ENCODE data around the gene EIF4A2. TPM values are rescaled to one million over a fixed set of nuclear protein-coding genes. Genes with fewer than 3 reads are reported as not detected.
A peak's percentile ranks its signal among the peaks of the same experiment; 100 is the strongest.
"Not testable (repeated sequence)": the region's sequence is repeated elsewhere in the genome, so short reads cannot be mapped to it uniquely, and the experiment has no call there.

Gene EIF4A2
- total and polyA plus RNA-seq, 5 donors from 2014 or later, result 203 to 900 (median 251) TPM

DNA sequence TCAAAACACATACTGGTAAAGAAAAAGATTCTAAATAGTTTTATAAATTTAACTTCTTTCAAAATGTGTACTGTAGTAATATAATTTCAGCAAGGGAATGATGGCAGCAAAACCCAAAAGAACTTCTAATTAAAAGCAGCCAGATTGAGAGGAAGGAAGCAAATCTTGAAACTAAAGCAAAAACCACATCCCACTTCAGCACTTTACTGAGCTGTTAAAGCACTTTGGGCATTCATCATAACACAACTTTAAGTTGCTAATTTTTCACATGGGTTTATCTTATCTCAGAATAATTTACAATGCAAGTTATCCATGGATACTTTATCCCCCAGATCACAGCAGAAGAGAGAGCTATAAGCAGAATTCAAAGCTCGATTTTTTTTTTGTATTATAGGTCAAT is 16.9 kb downstream of the EIF4A2 start:
- Mint-ChIP-seq H3K27me3 (peaks cover 4% of the 10 kb centered on the region), H3K36me3 (peaks cover 29% of the 10 kb centered on the region), H3K27ac (peak overlapping the region in 2 of 3 donors; percentile 56 to 67), H3K9me3 (no peaks in the 10 kb centered on the region), H3K4me1 (peaks cover 18 to 38% (median 29%) of the 10 kb centered on the region in 4 donors), H3K4me3 (peak overlapping the region in 2 of 4 donors; percentile 5 to 24)
- ATAC-seq (ENCODE audit: low read depth in 2 of 2) (no peak), DNase-seq (peak in 1 of 3 donors; percentile 58)
- Histone ChIP-seq H3K9me3 (ENCODE audit: control insufficient read depth in 2 of 2, low read length in 2 of 2) (no peaks in the 10 kb centered on the region), H3K27me3 (ENCODE audit: control insufficient read depth, insufficient read depth, low read length) (no peaks in the 10 kb centered on the region), H3K4me3 (ENCODE audit: low read depth, low read length) (peak overlapping the region; percentile 23), H3K4me1 (ENCODE audit: control insufficient read depth, insufficient read depth, low read length, poor library complexity, severe bottlenecking) (peaks cover 23% of the 10 kb centered on the region), H3K27ac (ENCODE audit: insufficient read depth, low read length, poor library complexity, severe bottlenecking) (peak overlapping the region; percentile 28), H3K36me3 (ENCODE audit: control insufficient read depth, insufficient read depth, low read length) (peaks cover 38% of the 10 kb centered on the region)

DNA sequence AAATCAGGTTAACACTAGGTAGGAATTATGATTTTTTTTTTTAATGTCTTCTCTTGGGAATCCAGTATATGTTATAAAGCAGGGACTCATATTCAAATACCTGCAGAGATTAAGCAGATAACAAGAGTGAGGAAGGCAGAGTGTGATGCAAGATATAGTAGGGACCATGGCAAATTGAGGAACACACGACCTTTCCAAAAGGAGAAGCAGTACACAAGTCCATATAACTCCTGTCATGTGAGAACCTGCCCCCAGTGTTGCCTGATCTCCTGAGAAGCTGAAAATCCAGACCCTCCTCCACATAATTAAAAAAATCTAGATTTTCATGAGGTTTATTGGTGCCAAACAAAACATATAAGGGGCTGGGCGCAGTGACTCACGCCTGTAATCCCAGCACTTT is 19.3 kb downstream of the EIF4A2 start:
- peaks cover 41% of the 10 kb centered on the region for H3K4me1 ChIP-seq (ENCODE audit: control insufficient read depth, insufficient read depth, low read length, poor library complexity, severe bottlenecking)
- Mint-ChIP-seq H3K4me3 (peak overlapping the region in 2 of 4 donors; percentile 63 to 67), H3K36me3 (peaks cover 22% of the 10 kb centered on the region), H3K4me1 (peaks cover 26 to 55% (median 46%) of the 10 kb centered on the region in 4 donors), H3K27me3 (no peaks in the 10 kb centered on the region), H3K27ac (no peak overlapping the region), H3K9me3 (no peaks in the 10 kb centered on the region)
- DNase-seq, result no peak
- H3K36me3 ChIP-seq (ENCODE audit: control insufficient read depth, insufficient read depth, low read length), result peaks cover 27% of the 10 kb centered on the region
- no peak for ATAC-seq (ENCODE audit: low read depth in 2 of 2)
- no peak overlapping the region for H3K4me3 ChIP-seq (ENCODE audit: low read depth, low read length)
- no peaks in the 10 kb centered on the region for H3K27me3 ChIP-seq (ENCODE audit: control insufficient read depth, insufficient read depth, low read length)
- H3K27ac ChIP-seq (ENCODE audit: insufficient read depth, low read length, poor library complexity, severe bottlenecking), result no peak overlapping the region
- no peaks in the 10 kb centered on the region for H3K9me3 ChIP-seq (ENCODE audit: control insufficient read depth in 2 of 2, low read length in 2 of 2)

DNA sequence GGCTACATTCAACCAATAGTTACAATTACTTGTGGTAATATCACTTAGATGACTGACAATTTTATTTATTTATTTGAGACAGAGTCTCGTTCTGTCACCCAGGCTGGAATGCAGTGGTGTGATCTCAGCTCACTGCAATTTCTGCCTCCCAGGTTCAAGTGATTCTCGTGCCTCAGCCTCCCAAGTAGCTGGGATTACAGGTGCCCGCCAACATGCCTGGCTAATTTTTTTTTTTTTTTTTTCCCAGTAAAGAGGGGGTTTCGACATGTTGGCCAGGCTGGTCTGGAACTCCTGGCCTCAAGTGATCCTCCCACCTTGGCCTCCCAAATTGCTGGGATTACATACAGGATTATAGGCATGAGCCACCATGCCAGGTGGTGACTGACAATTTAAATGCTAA is 20.1 kb downstream of the EIF4A2 start:
- H3K9me3 ChIP-seq (ENCODE audit: control insufficient read depth in 2 of 2, low read length in 2 of 2); H3K27ac ChIP-seq (ENCODE audit: insufficient read depth, low read length, poor library complexity, severe bottlenecking); DNase-seq; ATAC-seq (ENCODE audit: low read depth in 2 of 2); H3K27me3 ChIP-seq (ENCODE audit: control insufficient read depth, insufficient read depth, low read length); H3K27ac Mint-ChIP-seq; H3K27me3 Mint-ChIP-seq; H3K9me3 Mint-ChIP-seq; H3K4me3 ChIP-seq (ENCODE audit: low read depth, low read length): not testable (repeated sequence)
- Histone ChIP-seq H3K36me3 (ENCODE audit: control insufficient read depth, insufficient read depth, low read length) (peaks cover 25% of the 10 kb centered on the region), H3K4me1 (ENCODE audit: control insufficient read depth, insufficient read depth, low read length, poor library complexity, severe bottlenecking) (peaks cover 36% of the 10 kb centered on the region)
- H3K4me3 Mint-ChIP-seq, result peak overlapping the region in 1 of 4 donors; percentile 63
- H3K36me3 Mint-ChIP-seq, result peaks cover 20% of the 10 kb centered on the region
- H3K4me1 Mint-ChIP-seq, result peaks cover 23 to 49% (median 42%) of the 10 kb centered on the region in 4 donors

DNA sequence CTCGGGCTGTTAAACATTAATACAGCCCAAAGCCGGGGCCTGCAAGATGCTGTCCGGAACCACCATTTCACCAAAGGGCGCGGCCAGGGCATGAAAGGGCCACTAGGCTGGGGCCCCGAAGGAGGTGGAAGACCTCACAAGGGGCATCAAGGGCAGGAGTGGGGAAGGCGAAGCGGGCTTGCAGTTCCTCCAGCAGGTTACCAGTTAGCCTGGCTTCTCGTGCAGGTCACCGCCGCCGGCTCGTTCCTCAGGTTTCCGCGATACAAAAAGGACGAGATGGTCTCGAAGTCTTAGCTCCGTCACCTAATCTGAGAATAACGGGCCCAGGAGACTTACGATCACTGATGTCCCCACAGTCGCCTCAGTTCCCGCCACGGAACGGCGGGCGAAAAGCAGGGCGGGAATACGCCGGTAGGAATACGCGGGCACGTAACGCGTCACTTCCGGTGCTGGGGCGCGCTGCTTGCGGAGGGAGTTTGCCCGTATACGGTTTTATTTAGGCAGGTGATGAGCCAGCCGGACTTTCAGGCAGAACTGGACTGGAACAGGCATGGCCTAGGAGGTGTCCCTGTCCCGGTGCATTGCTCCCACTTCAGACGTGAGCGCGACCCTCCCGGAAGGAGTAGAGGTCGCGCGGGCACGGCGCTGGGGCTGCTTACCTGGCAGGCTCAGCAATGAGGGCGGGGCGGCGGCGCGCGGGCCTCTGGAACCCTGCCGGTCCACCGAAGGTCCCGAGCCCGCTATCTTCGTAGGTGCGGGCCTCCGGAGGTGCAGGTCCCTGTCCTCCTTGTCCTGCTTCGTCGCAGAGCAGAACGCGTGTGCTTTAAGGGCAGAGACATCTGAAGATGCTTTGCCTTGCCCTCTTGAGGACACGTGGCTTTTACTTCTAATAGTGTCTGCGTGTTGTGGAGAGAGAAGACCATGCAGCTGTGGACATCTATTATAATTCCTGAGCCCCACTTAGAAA is 23.0 kb downstream of the EIF4A2 start, which contains the start of gene RFC4:
TSS of gene RFC4 (minus strand) at position 394 of the 967 bp plus-strand sequence. CDS start 1,769 bp downstream, outside the sequence.
- ATAC-seq (ENCODE audit: low read depth in 2 of 2) (peak; percentile 86), DNase-seq (peak; percentile 81 to 88 (median 83))
- peak within 1 kb of the TSS; percentile 88 for H3K4me3 ChIP-seq (ENCODE audit: low read depth, low read length)
- H3K27ac Mint-ChIP-seq, result peak within 1 kb of the TSS; percentile 95 to 96 (median 96)
- H3K4me3 Mint-ChIP-seq, result peak within 1 kb of the TSS; percentile 95 to 98 (median 97)
- H3K27me3 Mint-ChIP-seq, result no peaks in the 10 kb centered on the region
- H3K36me3 Mint-ChIP-seq, result peaks cover 9% of the 10 kb centered on the region
- no peaks in the 10 kb centered on the region for H3K9me3 Mint-ChIP-seq
- H3K9me3 ChIP-seq (ENCODE audit: control insufficient read depth in 2 of 2, low read length in 2 of 2), result no peaks in the 10 kb centered on the region
- peaks cover 13 to 32% (median 23%) of the 10 kb centered on the region in 4 donors for H3K4me1 Mint-ChIP-seq
- peaks cover 25% of the 10 kb centered on the region for H3K4me1 ChIP-seq (ENCODE audit: control insufficient read depth, insufficient read depth, low read length, poor library complexity, severe bottlenecking)
- no peaks in the 10 kb centered on the region for H3K27me3 ChIP-seq (ENCODE audit: control insufficient read depth, insufficient read depth, low read length)
- H3K27ac ChIP-seq (ENCODE audit: insufficient read depth, low read length, poor library complexity, severe bottlenecking), result peak within 1 kb of the TSS; percentile 90
- H3K36me3 ChIP-seq (ENCODE audit: control insufficient read depth, insufficient read depth, low read length), result peaks cover 8% of the 10 kb centered on the region

DNA sequence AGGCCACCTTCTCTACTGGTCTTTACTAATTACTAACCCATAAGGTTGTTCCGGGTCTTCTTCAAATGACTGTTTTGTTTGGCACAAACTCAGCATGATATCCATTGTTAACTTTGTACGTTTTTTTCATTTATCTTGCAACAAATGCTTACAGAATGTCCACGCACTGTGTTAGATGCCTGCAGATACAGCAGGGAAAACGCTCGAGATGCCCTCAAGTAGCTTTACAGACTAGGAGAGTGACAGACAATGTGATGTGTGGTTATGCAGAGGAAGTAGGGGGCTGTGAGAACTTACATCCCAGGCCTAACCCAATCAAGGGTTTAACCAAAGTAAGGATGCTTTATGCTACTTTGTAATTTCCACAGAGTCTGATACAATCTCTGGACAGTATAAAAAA is 23.9 kb downstream of the EIF4A2 start:
- Mint-ChIP-seq H3K36me3 (peaks cover 8% of the 10 kb centered on the region), H3K4me3 (peak overlapping the region; percentile 95 to 98 (median 97)), H3K4me1 (peaks cover 13 to 32% (median 23%) of the 10 kb centered on the region in 4 donors), H3K27ac (peak overlapping the region; percentile 95 to 96 (median 96)), H3K27me3 (no peaks in the 10 kb centered on the region), H3K9me3 (no peaks in the 10 kb centered on the region)
- peak in 1 of 3 donors; percentile 41 for DNase-seq
- ATAC-seq (ENCODE audit: low read depth in 2 of 2), result no peak
- Histone ChIP-seq H3K4me3 (ENCODE audit: low read depth, low read length) (peak overlapping the region; percentile 88), H3K4me1 (ENCODE audit: control insufficient read depth, insufficient read depth, low read length, poor library complexity, severe bottlenecking) (peaks cover 25% of the 10 kb centered on the region), H3K27ac (ENCODE audit: insufficient read depth, low read length, poor library complexity, severe bottlenecking) (peak overlapping the region; percentile 90), H3K9me3 (ENCODE audit: control insufficient read depth in 2 of 2, low read length in 2 of 2) (no peaks in the 10 kb centered on the region), H3K36me3 (ENCODE audit: control insufficient read depth, insufficient read depth, low read length) (peaks cover 8% of the 10 kb centered on the region), H3K27me3 (ENCODE audit: control insufficient read depth, insufficient read depth, low read length) (no peaks in the 10 kb centered on the region)

DNA sequence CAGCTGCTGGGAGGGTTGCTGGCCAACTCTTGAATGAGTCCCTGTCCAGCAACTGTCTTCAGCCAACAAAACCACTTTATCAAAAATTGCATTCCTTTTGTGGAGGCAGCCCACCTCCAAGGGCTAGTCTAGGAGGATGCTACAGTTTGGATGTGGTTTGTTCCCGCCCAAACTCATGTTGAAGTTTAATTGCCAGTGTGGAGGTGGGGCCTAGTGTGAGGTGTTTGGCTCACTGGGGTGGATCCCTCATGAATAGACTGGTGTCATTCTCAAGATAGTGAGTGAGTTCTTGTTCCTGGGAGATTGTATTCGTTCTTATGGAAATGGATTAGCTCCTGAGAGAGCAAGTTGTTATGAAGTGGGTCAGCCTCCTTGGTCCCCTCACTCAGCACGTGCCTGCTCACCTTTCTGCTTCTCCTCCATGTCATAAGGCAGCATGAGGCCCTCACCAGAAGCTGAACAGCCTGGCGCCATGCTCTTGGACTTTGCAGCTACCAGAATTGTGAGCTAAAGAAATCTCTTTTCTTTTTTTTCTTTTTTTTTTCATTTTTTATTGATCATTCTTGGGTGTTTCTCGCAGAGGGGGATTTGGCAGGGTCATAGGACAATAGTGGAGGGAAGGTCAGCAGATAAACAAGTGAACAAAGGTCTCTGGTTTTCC is 27.1 kb downstream of the EIF4A2 start:
- H3K27me3 Mint-ChIP-seq, result no peaks in the 10 kb centered on the region
- H3K27me3 ChIP-seq (ENCODE audit: control insufficient read depth, insufficient read depth, low read length), result no peaks in the 10 kb centered on the region
- no peak overlapping the region for H3K27ac Mint-ChIP-seq
- peaks cover 16% of the 10 kb centered on the region for H3K4me1 ChIP-seq (ENCODE audit: control insufficient read depth, insufficient read depth, low read length, poor library complexity, severe bottlenecking)
- H3K27ac ChIP-seq (ENCODE audit: insufficient read depth, low read length, poor library complexity, severe bottlenecking), result no peak overlapping the region
- ATAC-seq (ENCODE audit: low read depth in 2 of 2) (no peak), DNase-seq (no peak)
- H3K36me3 Mint-ChIP-seq, result no peaks in the 10 kb centered on the region
- H3K4me1 Mint-ChIP-seq, result peaks cover 7 to 17% (median 15%) of the 10 kb centered on the region in 4 donors
- no peaks in the 10 kb centered on the region for H3K9me3 Mint-ChIP-seq
- H3K36me3 ChIP-seq (ENCODE audit: control insufficient read depth, insufficient read depth, low read length), result no peaks in the 10 kb centered on the region
- no peak overlapping the region for H3K4me3 Mint-ChIP-seq
- no peak overlapping the region for H3K4me3 ChIP-seq (ENCODE audit: low read depth, low read length)
- H3K9me3 ChIP-seq (ENCODE audit: control insufficient read depth in 2 of 2, low read length in 2 of 2), result no peaks in the 10 kb centered on the region

DNA sequence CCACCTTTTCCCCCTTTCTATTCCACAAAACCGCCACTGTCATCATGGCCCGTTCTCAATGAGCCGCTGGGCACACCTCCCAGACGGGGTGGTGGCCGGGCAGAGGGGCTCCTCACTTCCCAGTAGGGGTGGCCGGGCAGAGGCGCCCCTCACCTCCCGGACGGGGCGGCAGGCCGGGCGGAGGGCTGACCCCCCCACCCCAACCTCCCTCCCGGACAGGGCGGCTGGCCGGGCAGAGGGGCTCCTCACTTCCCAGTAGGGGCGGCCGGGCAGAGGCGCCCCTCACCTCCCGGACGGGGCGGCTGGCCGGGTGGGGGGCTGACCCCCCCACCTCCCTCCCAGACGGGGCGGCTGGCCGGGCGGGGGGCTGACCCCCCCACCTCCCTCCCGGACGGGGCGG is 27.9 kb downstream of the EIF4A2 start:
- not testable (repeated sequence) for H3K36me3 Mint-ChIP-seq; H3K4me3 ChIP-seq (ENCODE audit: low read depth, low read length); H3K9me3 Mint-ChIP-seq; H3K4me1 ChIP-seq (ENCODE audit: control insufficient read depth, insufficient read depth, low read length, poor library complexity, severe bottlenecking); H3K36me3 ChIP-seq (ENCODE audit: control insufficient read depth, insufficient read depth, low read length); H3K27me3 ChIP-seq (ENCODE audit: control insufficient read depth, insufficient read depth, low read length); H3K4me3 Mint-ChIP-seq; DNase-seq; ATAC-seq (ENCODE audit: low read depth in 2 of 2); H3K27ac ChIP-seq (ENCODE audit: insufficient read depth, low read length, poor library complexity, severe bottlenecking); H3K27me3 Mint-ChIP-seq; H3K27ac Mint-ChIP-seq; H3K9me3 ChIP-seq (ENCODE audit: control insufficient read depth in 2 of 2, low read length in 2 of 2)
- peaks cover 7 to 11% (median 9%) of the 10 kb centered on the region in 4 donors for H3K4me1 Mint-ChIP-seq
